Upper lobe of right lung (tissue), 1 donor: ENCODE results near the gene TANC1. TPM values are rescaled to one million over a fixed set of nuclear protein-coding genes. Genes with fewer than 3 reads are reported as not detected.

Experiments used
- ATAC-seq: fragments of 200-7000 bp; cut with Tn5 transposase; one replicate; pipeline ENCODE4 v1.9.1; 2020; ENCODE audit warnings: mild to moderate bottlenecking, moderate library complexity
- DNase-seq: peaks from one replicate; pipeline ENCODE4 v3.0.0-alpha.2; 2020
- H3K27ac ChIP-seq: fragments of 200-600 bp; one replicate; pipeline ENCODE4 v1.8.0; 2022
- H3K27me3 ChIP-seq: fragments of 200-600 bp; one replicate; pipeline ENCODE4 v1.8.0; 2022; ENCODE audit warnings: mild to moderate bottlenecking
- H3K36me3 ChIP-seq: fragments of 200-600 bp; one replicate; pipeline ENCODE4 v1.8.0; 2022
- H3K4me1 ChIP-seq: fragments of 200-600 bp; one replicate; pipeline ENCODE4 v1.8.0; 2022
- H3K4me3 ChIP-seq: fragments of 200-600 bp; one replicate; pipeline ENCODE4 v1.8.0; 2022; ENCODE audit warnings: mild to moderate bottlenecking
- H3K9me3 ChIP-seq: fragments of 200-600 bp; one replicate; pipeline ENCODE4 v1.8.0; 2022
- CTCF ChIP-seq: fragments of 200-600 bp; IDR thresholded peaks from one replicate; pipeline ENCODE4 v1.8.0; 2022; ENCODE audit warnings: antibody characterized with exemption
- intact Hi-C: fragments of 100-400 bp; cut with DNase I; formaldehyde crosslinking; loops from one replicate; pipeline ENCODE4 v1.11.0; 2022
- total RNA-seq: library from RNA; stranded (reverse); fragmentation: NEBNext Ultra II Directional; extraction: Animal tissue kit (Norgen Biotek cat#: 25700); gene quantifications from one replicate; pipeline ENCODE4 v1.2.1, GENCODE V29; 2021
- donor health status: DM: no; HTN: yes; CAD: no; lungs with severe emphysema.

Gene TANC1
- total RNA-seq, 1 donor from 2014 or later = 60.4 TPM

- Histone ChIP-seq H3K27ac (no peak overlapping the region), H3K4me1 (peaks cover 6% of the 10 kb centered on the region), H3K36me3 (peaks cover under 1% of the 10 kb centered on the region), H3K27me3 (no peaks in the 10 kb centered on the region), H3K9me3 (no peaks in the 10 kb centered on the region), H3K4me3 (no peak overlapping the region)
- DNase-seq = no peak
- intact Hi-C loops = no loop called here
- no peak for TF ChIP-seq CTCF
- no peak for ATAC-seq
Measured at GRCh38 chr2:159071190-159071915, 102.9 kb downstream of the TANC1 start.

- no peaks in the 10 kb centered on the region for H3K9me3 ChIP-seq
- peaks cover 6% of the 10 kb centered on the region for H3K4me1 ChIP-seq
- H3K4me3 ChIP-seq = no peak overlapping the region
- H3K36me3 ChIP-seq = no peaks in the 10 kb centered on the region
- no peak overlapping the region for H3K27ac ChIP-seq
- no peak for DNase-seq
- intact Hi-C loops = no loop called here
- ATAC-seq = no peak
- no peak for TF ChIP-seq CTCF
- no peaks in the 10 kb centered on the region for H3K27me3 ChIP-seq
Measured at GRCh38 chr2:159072795-159073194, 104.4 kb downstream of the TANC1 start.

- ATAC-seq (no peak), DNase-seq (no peak)
- no peaks in the 10 kb centered on the region for H3K27me3 ChIP-seq
- no peaks in the 10 kb centered on the region for H3K9me3 ChIP-seq
- no peaks in the 10 kb centered on the region for H3K36me3 ChIP-seq
- peaks cover 6% of the 10 kb centered on the region for H3K4me1 ChIP-seq
- no peak for TF ChIP-seq CTCF
- H3K4me3 ChIP-seq = no peak overlapping the region
- intact Hi-C loops = no loop called here
- no peak overlapping the region for H3K27ac ChIP-seq
Measured at GRCh38 chr2:159073256-159073655, 104.8 kb downstream of the TANC1 start.

DNA sequence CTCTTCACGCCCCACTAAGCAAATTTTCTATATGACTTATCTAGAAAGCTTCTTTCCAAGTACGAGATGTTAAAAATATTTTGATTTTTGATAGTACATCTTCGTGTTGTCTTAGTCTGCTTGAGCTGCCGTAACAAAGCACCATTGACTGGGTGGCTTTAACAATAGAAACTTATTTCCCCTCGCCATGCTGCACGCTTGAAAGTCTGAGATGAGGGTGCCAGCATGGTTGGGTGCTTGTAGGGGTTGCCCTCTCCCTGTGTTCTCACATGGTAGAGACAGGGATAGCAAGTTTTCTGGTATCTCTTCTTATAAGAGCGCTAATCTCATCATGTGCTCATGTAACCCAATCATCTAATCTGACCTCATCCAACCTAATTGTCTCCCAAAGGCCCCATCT lies 106.2 kb downstream of the TANC1 start:
- intact Hi-C loops = no loop called here
- Histone ChIP-seq H3K36me3 (no peaks in the 10 kb centered on the region), H3K4me3 (no peak overlapping the region), H3K9me3 (no peaks in the 10 kb centered on the region), H3K4me1 (peaks cover 6% of the 10 kb centered on the region), H3K27me3 (no peaks in the 10 kb centered on the region), H3K27ac (no peak overlapping the region)
- DNase-seq = no peak
- TF ChIP-seq CTCF = no peak
- ATAC-seq = no peak

GRCh38 chr2:159075727-159076126 lies 107.3 kb downstream of the TANC1 start:
- H3K27ac ChIP-seq = no peak overlapping the region

More at GRCh38 chr2:159075727-159076126, 107.3 kb downstream of the TANC1 start:
- Histone ChIP-seq H3K27me3 (no peaks in the 10 kb centered on the region), H3K4me1 (peaks cover 6% of the 10 kb centered on the region), H3K9me3 (no peaks in the 10 kb centered on the region), H3K36me3 (no peaks in the 10 kb centered on the region), H3K4me3 (no peak overlapping the region)
- no peak for ATAC-seq
- TF ChIP-seq CTCF = no peak
- intact Hi-C loops = no loop called here
- no peak for DNase-seq
